HEK293T (cell line): ENCODE data around the gene TSEN15.
"Not testable (repeated sequence)": the region's sequence is repeated elsewhere in the genome, so short reads cannot be mapped to it uniquely, and the experiment has no call there.

ENCODE experiments used
- ARNT ChIP-seq: fragments of 450-650 bp; IDR thresholded peaks from 2 replicates; pipeline ENCODE4 v1.6.1; 2017; ENCODE audit warnings: mild to moderate bottlenecking
- BHLHE40 ChIP-seq: fragments of 450-650 bp; IDR thresholded peaks from 2 replicates; pipeline ENCODE4 v1.6.1; 2016; ENCODE audit warnings: mild to moderate bottlenecking, moderate library complexity, borderline replicate concordance
- CTBP1 ChIP-seq: fragments of 450-650 bp; IDR thresholded peaks from 2 replicates; pipeline ENCODE4 v1.6.1; 2016; ENCODE audit warnings: borderline replicate concordance
- ELF4 ChIP-seq: fragments of 450-650 bp; IDR thresholded peaks from 2 replicates; pipeline ENCODE4 v1.6.1; 2017; ENCODE audit warnings: antibody characterized with exemption
- FOXA1 ChIP-seq: fragments of 450-650 bp; IDR thresholded peaks from 2 replicates; pipeline ENCODE4 v1.6.1; 2016; ENCODE audit warnings: mild to moderate bottlenecking
- FOXM1 ChIP-seq: fragments of 450-650 bp; IDR thresholded peaks from 2 replicates; pipeline ENCODE4 v1.6.1; 2017; ENCODE audit warnings: mild to moderate bottlenecking, borderline replicate concordance
- L3MBTL2 ChIP-seq: fragments of 450-650 bp; conservative IDR thresholded peaks from 2 replicates; pipeline ENCODE4 v1.6.1; 2016; ENCODE audit warnings: mild to moderate bottlenecking
- NFRKB ChIP-seq: fragments of 450-650 bp; IDR thresholded peaks from 2 replicates; pipeline ENCODE4 v1.6.1; 2016; ENCODE audit warnings: mild to moderate bottlenecking, moderate library complexity
- SP1 ChIP-seq: fragments of 450-650 bp; IDR thresholded peaks from 2 replicates; pipeline ENCODE4 v1.6.1; 2017
- SUZ12 ChIP-seq: fragments of 450-650 bp; IDR thresholded peaks from 2 replicates; pipeline ENCODE4 v1.6.1; 2016; ENCODE audit warnings: mild to moderate bottlenecking
- TARDBP ChIP-seq: fragments of 450-650 bp; IDR thresholded peaks from 2 replicates; pipeline ENCODE4 v1.6.1; 2016
- ZNF384 ChIP-seq: fragments of 450-650 bp; IDR thresholded peaks from 2 replicates; pipeline ENCODE4 v1.6.1; 2016
- TF ChIP-seq, protein P1 (sequence below): fragments of 450-650 bp; IDR thresholded peaks from 2 replicates; pipeline ENCODE4 v1.6.1; 2016

DNA sequence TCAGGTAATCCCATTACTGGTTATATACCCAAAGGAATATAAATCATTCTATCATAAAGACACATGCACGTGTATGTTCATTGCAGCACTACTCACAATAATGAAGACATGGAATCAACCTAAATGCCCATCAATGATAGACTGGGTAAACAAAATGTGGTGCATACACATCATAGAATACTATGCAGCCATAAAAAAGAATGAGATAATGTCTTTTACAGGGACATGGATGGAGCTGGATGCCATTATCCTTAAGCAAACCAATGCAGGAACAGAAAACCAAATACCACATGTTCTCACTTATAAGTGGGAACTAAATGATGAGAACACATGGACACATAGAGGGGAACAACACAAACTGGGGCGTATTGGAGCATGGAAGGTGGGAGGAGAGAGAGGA is 8.2 kb upstream of the TSEN15 start:
- TF ChIP-seq, protein P1, sequence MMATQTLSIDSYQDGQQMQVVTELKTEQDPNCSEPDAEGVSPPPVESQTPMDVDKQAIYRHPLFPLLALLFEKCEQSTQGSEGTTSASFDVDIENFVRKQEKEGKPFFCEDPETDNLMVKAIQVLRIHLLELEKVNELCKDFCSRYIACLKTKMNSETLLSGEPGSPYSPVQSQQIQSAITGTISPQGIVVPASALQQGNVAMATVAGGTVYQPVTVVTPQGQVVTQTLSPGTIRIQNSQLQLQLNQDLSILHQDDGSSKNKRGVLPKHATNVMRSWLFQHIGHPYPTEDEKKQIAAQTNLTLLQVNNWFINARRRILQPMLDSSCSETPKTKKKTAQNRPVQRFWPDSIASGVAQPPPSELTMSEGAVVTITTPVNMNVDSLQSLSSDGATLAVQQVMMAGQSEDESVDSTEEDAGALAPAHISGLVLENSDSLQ = not testable (repeated sequence)
- TF ChIP-seq SP1, ELF4, TARDBP, SUZ12, FOXM1, ZNF384, ARNT, NFRKB, BHLHE40, FOXA1, L3MBTL2, CTBP1: not testable (repeated sequence)
